GM12878 (cell line): Measurements from ENCODE around the gene AEBP1. TPM values are rescaled to one million over a fixed set of nuclear protein-coding genes. Genes with fewer than 3 reads are reported as not detected.

Experiments
- ATAC-seq: fragments of 200-7000 bp; cut with Tn5 transposase; 3 replicates; pipeline ENCODE4 v1.9.1; 2020; ENCODE audit warnings: mild to moderate bottlenecking, moderate library complexity
- BruUV-seq: library from RNA; stranded (reverse); fragments of 400-500 nt; replicated peaks from 2 replicates; lab custom pipeline; 2021; lab: Mats Ljungman, UMichigan
- CTCF ChIA-PET: fragments of 300-600 bp; sonication (Branson Sonifier 250); formaldehyde crosslinking; extraction: SDS; loops from one replicate; lab custom pipeline; 2021; ENCODE audit warnings: inconsistent platforms; lab: Yijun Ruan, JAX
- POLR2A ChIA-PET: fragments of 350-600 bp; formaldehyde crosslinking; extraction: SDS; loops from one replicate; lab custom pipeline; 2021; ENCODE audit warnings: inconsistent platforms; lab: Charles Lee
- RAD21 ChIA-PET: fragments of 300-600 bp; sonication (Branson Sonifier 250); formaldehyde crosslinking; loops from one replicate; lab custom pipeline; 2023; ENCODE audit warnings: antibody characterized with exemption; ENCODE audit not compliant: unreplicated experiment; lab: Charles Lee
- SMC1A ChIA-PET: fragments of 300-600 bp; sonication (Branson Sonifier 250); formaldehyde crosslinking; loops from one replicate; lab custom pipeline; 2023; ENCODE audit not compliant: unreplicated experiment, uncharacterized antibody; lab: Charles Lee
- DNase-seq: peaks from one replicate; pipeline ENCODE4 v3.0.0-alpha.2; 2011; ENCODE audit warnings: low read depth, low spot score
- FAIRE-seq: peaks from 3 replicates; lab custom pipeline; 2011; peaks lifted over from hg19 to GRCh38; lab: Jason Lieb, UNC
- H2AFZ ChIP-seq: 2 replicates; pipeline ENCODE4 v1.6.0; 2011; ENCODE audit warnings: low read depth, low read length, control low read depth; ENCODE audit not compliant: control insufficient read depth
- H3K27ac ChIP-seq: 2 replicates; pipeline ENCODE4 v1.5.1; 2011; ENCODE audit warnings: control low read depth; ENCODE audit not compliant: control insufficient read depth, insufficient read depth
- H3K27me3 ChIP-seq, 2 experiments: replicated peaks in 1 of 2; 2 replicates each; pipeline versions ENCODE4 v1.6.0 to v1.6.1; 2011; ENCODE audit warnings: low read length in 1 of 2; ENCODE audit not compliant: control insufficient read depth in 2 of 2, insufficient read depth in 2 of 2
- H3K36me3 ChIP-seq, 2 experiments: 2 replicates each; pipeline ENCODE4 v1.5.1; 2011; ENCODE audit warnings: low read length in 1 of 2; ENCODE audit not compliant: control insufficient read depth in 2 of 2, insufficient read depth in 2 of 2
- H3K4me1 ChIP-seq: 2 replicates; pipeline ENCODE4 v1.6.1; 2011; ENCODE audit warnings: mild to moderate bottlenecking, low read length, moderate library complexity, mixed read lengths; ENCODE audit not compliant: control insufficient read depth, insufficient read depth
- H3K4me2 ChIP-seq: 2 replicates; pipeline ENCODE4 v1.6.0; 2011; ENCODE audit warnings: control low read depth; ENCODE audit not compliant: control insufficient read depth, insufficient read depth
- H3K4me3 ChIP-seq: fragments of 200-600 bp; sonication (generic); 2 replicates; pipeline ENCODE4 v1.5.1; 2016
- H3K79me2 ChIP-seq: 2 replicates; pipeline ENCODE4 v1.6.0; 2011; ENCODE audit warnings: low read length; ENCODE audit not compliant: control insufficient read depth, insufficient read depth
- H3K9ac ChIP-seq: 2 replicates; pipeline ENCODE4 v1.8.0; 2011; ENCODE audit warnings: low read length, control low read depth, mixed read lengths; ENCODE audit not compliant: control insufficient read depth, insufficient read depth
- H3K9me3 ChIP-seq: replicated peaks from 3 replicates; pipeline ENCODE4 v1.5.1; 2011; ENCODE audit warnings: mild to moderate bottlenecking, low read length; ENCODE audit not compliant: control insufficient read depth, insufficient read depth
- H4K20me1 ChIP-seq: 2 replicates; pipeline ENCODE4 v1.6.0; 2011; ENCODE audit not compliant: control insufficient read depth, insufficient read depth
- HDAC2 ChIP-seq: fragments of 200-600 bp; sonication (generic); IDR thresholded peaks from 2 replicates; pipeline ENCODE4 v1.6.1; 2017
- IKZF1 ChIP-seq: fragments of 450-650 bp; conservative IDR thresholded peaks from 2 replicates; pipeline ENCODE4 v1.6.1; 2017; ENCODE audit warnings: antibody characterized with exemption, mild to moderate bottlenecking
- NR2C1 ChIP-seq: fragments of 450-650 bp; IDR thresholded peaks from 2 replicates; pipeline ENCODE4 v1.6.1; 2017; ENCODE audit warnings: antibody characterized with exemption, mild to moderate bottlenecking, moderate library complexity
- POLR2A ChIP-seq: IDR thresholded peaks from 2 replicates; pipeline ENCODE4 v1.6.1; 2011; ENCODE audit warnings: low read depth, mild to moderate bottlenecking, low read length
- SIN3A ChIP-seq: IDR thresholded peaks from 2 replicates; pipeline ENCODE4 v1.6.1; 2012; ENCODE audit warnings: low read depth, low read length, improper control_type of control experiment
- WRNIP1 ChIP-seq: IDR thresholded peaks from 2 replicates; pipeline ENCODE4 v1.6.1; 2011; ENCODE audit warnings: low read depth, low read length, improper control_type of control experiment, borderline replicate concordance
- ZNF207 ChIP-seq: fragments of 450-650 bp; IDR thresholded peaks from 2 replicates; pipeline ENCODE4 v1.6.1; 2014; ENCODE audit warnings: antibody characterized with exemption, mild to moderate bottlenecking, borderline replicate concordance
- WGBS: methylation state at CpG from one replicate; pipeline ENCODE4 v1.1.6; 2016; ENCODE audit warnings: low lambda C conversion rate; ENCODE audit not compliant: insufficient replicate concordance, insufficient coverage; ENCODE audit errors: missing lambda C conversion rate; 5-methylcytosine and 5-hydroxymethylcytosine counted together
- in situ Hi-C: fragments of 300-500 bp; cut with MboI; formaldehyde crosslinking; loops from 9 replicates; pipeline ENCODE4 v1.14.3; 2018; ENCODE audit warnings: mixed read lengths
- intact Hi-C: fragments of 100-400 bp; cut with micrococcal nuclease; formaldehyde crosslinking; loops from one replicate; pipeline ENCODE4 v1.14.2; 2022; ENCODE audit not compliant: unreplicated experiment
- polyA plus RNA-seq, 11 experiments: library from polyadenylated mRNA; depleted of rRNA in 4 of 11; unstranded in 6 of 11; stranded (reverse) in 5 of 11; fragments of >200 nt; fragmentation: Nextera tagmentation in 4 of 11; fragmentation: Illumina TruSeq in 1 of 11; extraction: Ambion mirVana in 4 of 11; extraction: Trizol in 1 of 11; gene quantifications; 1 replicate in 1 of 11; 2 replicates in 10 of 11; pipeline versions ENCODE4 v1.2.1 to v1.2.3, GENCODE V29; 2011 to 2016; ENCODE audit warnings: inconsistent platforms in 2 of 11, missing spikeins in 2 of 11, low read depth in 1 of 11
- total RNA-seq, 4 experiments: library from RNA; depleted of rRNA in 3 of 4; stranded (reverse); fragments of >200 nt in 3 of 4; fragmentation: Illumina TruSeq in 1 of 4; extraction: Trizol in 1 of 4; gene quantifications; 2 replicates each; pipeline versions ENCODE4 v1.2.1 to v1.2.3, GENCODE V29; 2013 to 2021
- TF ChIP-seq, protein P1 (sequence below): fragments of 450-650 bp; IDR thresholded peaks from 2 replicates; pipeline ENCODE4 v1.6.1; 2016; ENCODE audit warnings: mild to moderate bottlenecking
- TF ChIP-seq, protein P2 (sequence below): IDR thresholded peaks from 2 replicates; pipeline ENCODE4 v1.6.1; 2011; ENCODE audit warnings: low read depth, low read length, improper control_type of control experiment, borderline replicate concordance

AEBP1 gene
- total and polyA plus RNA-seq, 10 of the 15 experiments (the other 5 are each of a cell fraction or from before 2014, with no cell fraction given) = 0.06 to 0.23 (median 0.11) TPM; not detected in 5

DNA sequence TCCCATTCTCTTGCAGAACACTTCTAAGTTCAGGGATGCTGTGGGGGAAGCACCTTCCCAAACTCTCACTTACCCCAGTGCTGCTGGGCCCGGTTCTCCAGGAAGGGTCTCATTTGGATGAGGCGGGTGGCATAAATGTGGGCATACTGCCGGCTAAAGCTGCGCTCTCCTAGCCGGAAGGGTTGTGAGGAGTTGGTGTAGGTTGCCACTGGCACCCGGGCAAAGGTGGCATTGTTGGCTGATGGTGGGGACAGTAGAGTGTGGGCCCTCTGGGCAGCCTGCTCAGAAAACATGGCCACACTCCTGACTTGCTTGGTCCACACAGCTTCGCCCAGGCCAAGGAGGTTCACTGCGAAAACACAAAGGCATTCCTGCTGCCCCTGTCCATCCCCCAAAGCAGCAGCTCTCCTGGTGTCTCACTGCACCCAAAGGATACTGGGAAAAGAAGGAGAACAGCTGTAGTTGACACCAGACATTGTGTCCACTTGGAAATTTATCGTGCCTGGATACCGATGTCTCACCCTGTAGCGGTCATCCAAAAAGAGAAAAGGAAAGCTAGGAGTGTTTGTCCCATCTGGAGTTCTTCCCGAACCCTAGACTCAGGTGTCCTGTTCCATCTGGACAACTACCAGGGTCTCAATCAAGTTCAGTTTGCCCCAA lies 17.7 kb downstream of the AEBP1 start:
- Histone ChIP-seq H4K20me1 (no peaks in the 10 kb centered on the region), H3K4me1 (peaks cover 6% of the 10 kb centered on the region), H2AFZ (no peak overlapping the region), H3K4me2 (peak overlapping the region; percentile 83)
- 98% methylated on average over 12 of the region's 12 CpGs for WGBS
- CTCF ChIA-PET = interaction anchor here (0.8 to 1.2 kb wide), 2 partner anchors 17 to 23 kb away, joined by 3 to 4 read pairs; no protein-coding TSS in a partner anchor
- TF ChIP-seq WRNIP1 (no peak), NR2C1 (no peak), POLR2A (0 out of 2 replicates have a peak, but pooled peaks have one; percentile 21), SIN3A (no peak), ZNF207 (no peak), HDAC2 (no peak), IKZF1 (no peak)
- TF ChIP-seq, protein P1, sequence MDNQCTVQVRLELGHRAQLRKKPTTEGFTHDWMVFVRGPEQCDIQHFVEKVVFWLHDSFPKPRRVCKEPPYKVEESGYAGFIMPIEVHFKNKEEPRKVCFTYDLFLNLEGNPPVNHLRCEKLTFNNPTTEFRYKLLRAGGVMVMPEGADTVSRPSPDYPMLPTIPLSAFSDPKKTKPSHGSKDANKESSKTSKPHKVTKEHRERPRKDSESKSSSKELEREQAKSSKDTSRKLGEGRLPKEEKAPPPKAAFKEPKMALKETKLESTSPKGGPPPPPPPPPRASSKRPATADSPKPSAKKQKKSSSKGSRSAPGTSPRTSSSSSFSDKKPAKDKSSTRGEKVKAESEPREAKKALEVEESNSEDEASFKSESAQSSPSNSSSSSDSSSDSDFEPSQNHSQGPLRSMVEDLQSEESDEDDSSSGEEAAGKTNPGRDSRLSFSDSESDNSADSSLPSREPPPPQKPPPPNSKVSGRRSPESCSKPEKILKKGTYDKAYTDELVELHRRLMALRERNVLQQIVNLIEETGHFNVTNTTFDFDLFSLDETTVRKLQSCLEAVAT = 0 out of 2 replicates have a peak, but pooled peaks have one; percentile 26
- TF ChIP-seq, protein P2, sequence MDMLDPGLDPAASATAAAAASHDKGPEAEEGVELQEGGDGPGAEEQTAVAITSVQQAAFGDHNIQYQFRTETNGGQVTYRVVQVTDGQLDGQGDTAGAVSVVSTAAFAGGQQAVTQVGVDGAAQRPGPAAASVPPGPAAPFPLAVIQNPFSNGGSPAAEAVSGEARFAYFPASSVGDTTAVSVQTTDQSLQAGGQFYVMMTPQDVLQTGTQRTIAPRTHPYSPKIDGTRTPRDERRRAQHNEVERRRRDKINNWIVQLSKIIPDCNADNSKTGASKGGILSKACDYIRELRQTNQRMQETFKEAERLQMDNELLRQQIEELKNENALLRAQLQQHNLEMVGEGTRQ = no peak
- TF ChIP-seq, all 136 proteins: peak for 2
- no TSS peak for BruUV-seq
- Histone ChIP-seq H3K27ac (no peak overlapping the region), H3K9ac (peak overlapping the region; percentile 84; the same call in 1 of the 2 replicates), H3K27me3 (no peaks in the 10 kb centered on the region), H3K9me3 (no peaks in the 10 kb centered on the region), H3K4me3 (peak overlapping the region; percentile 89; the same call in 1 of the 2 replicates), H3K79me2 (peaks cover 16% of the 10 kb centered on the region), H3K36me3 (peaks cover 3 to 6% of the 10 kb centered on the region in 2 experiments; a peak in 3 of 4 replicates)
- SMC1A ChIA-PET = interaction anchor here (1.6 to 2.4 kb wide), 2 partner anchors 24 to 41 kb away, joined by 5 to 10 read pairs; no protein-coding TSS in a partner anchor
- intact Hi-C loops (loop anchor here (2.0 kb wide), 1 partner anchor 39 kb away; the partner anchor contains the start of gene POLM), in situ Hi-C loops (no loop called here)
- POLR2A ChIA-PET = interaction anchor here (0.8 to 1.5 kb wide), 2 partner anchors 10 to 79 kb away, joined by 3 to 5 read pairs; partner anchors contain the start of gene YKT6
- RAD21 ChIA-PET = interaction anchor here (0.5 to 1.1 kb wide), 2 partner anchors 40 to 539 kb away, joined by 3 read pairs; partner anchors contain the start of gene STK17A
- ATAC-seq (no peak), DNase-seq (no peak), FAIRE-seq (no peak)
